Hepatocyte (in vitro differentiated cells): Measurements from ENCODE around the gene TMEM150B. TPM values are rescaled to one million over a fixed set of nuclear protein-coding genes. Genes with fewer than 3 reads are reported as not detected.

Source experiments
- DNase-seq: peaks from one replicate; pipeline ENCODE4 v3.0.0-alpha.2; 2016; ENCODE audit warnings: low spot score
- H2AFZ ChIP-seq: fragments of 200-600 bp; sonication (generic); 2 replicates; pipeline ENCODE4 v1.6.0; 2016; ENCODE audit warnings: antibody characterized with exemption, mild to moderate bottlenecking
- H3K27ac ChIP-seq: fragments of 200-600 bp; sonication (generic); 2 replicates; pipeline ENCODE4 v1.5.1; 2016; ENCODE audit warnings: mild to moderate bottlenecking
- H3K27me3 ChIP-seq: fragments of 200-600 bp; sonication (generic); 2 replicates; pipeline ENCODE4 v1.6.1; 2016
- H3K36me3 ChIP-seq: fragments of 200-600 bp; sonication (generic); replicated peaks from 2 replicates; pipeline ENCODE4 v1.5.1; 2016; ENCODE audit warnings: low read depth; ENCODE audit not compliant: insufficient read depth
- H3K4me1 ChIP-seq: fragments of 200-600 bp; sonication (generic); 2 replicates; pipeline ENCODE4 v1.5.1; 2016; ENCODE audit warnings: mild to moderate bottlenecking, moderate library complexity; ENCODE audit not compliant: insufficient read depth
- H3K4me2 ChIP-seq: fragments of 200-600 bp; sonication (generic); 2 replicates; pipeline ENCODE4 v1.6.0; 2016
- H3K4me3 ChIP-seq: fragments of 200-600 bp; sonication (generic); 2 replicates; pipeline ENCODE4 v1.5.1; 2016; ENCODE audit warnings: mild to moderate bottlenecking
- H3K79me2 ChIP-seq: fragments of 200-600 bp; sonication (generic); 2 replicates; pipeline ENCODE4 v1.6.0; 2017; ENCODE audit warnings: mild to moderate bottlenecking
- H3K9me2 ChIP-seq: fragments of 200-600 bp; sonication (generic); replicated peaks from 2 replicates; pipeline ENCODE4 v1.6.0; 2017; ENCODE audit warnings: mild to moderate bottlenecking; ENCODE audit not compliant: insufficient read depth
- H3K9me3 ChIP-seq: fragments of 200-600 bp; sonication (generic); 2 replicates; pipeline ENCODE4 v1.5.1; 2016; ENCODE audit warnings: low read depth, mild to moderate bottlenecking
- H4K20me1 ChIP-seq: fragments of 200-600 bp; sonication (generic); 2 replicates; pipeline ENCODE4 v1.6.0; 2016; ENCODE audit warnings: mild to moderate bottlenecking; ENCODE audit not compliant: insufficient read depth, poor library complexity, severe bottlenecking
- EZH2 ChIP-seq: fragments of 200-600 bp; sonication (generic); IDR thresholded peaks from 2 replicates; pipeline ENCODE4 v1.6.1; 2016; ENCODE audit warnings: antibody characterized with exemption, mild to moderate bottlenecking, borderline replicate concordance
- EZH2phosphoT487 ChIP-seq: fragments of 200-600 bp; sonication (generic); IDR thresholded peaks from one replicate; pipeline ENCODE4 v1.6.1; 2018; ENCODE audit warnings: antibody characterized with exemption, mild to moderate bottlenecking, low read depth, moderate library complexity; ENCODE audit not compliant: unreplicated experiment, severe bottlenecking
- WGBS: methylation state at CpG from one replicate; pipeline ENCODE4 v1.1.6; 2016; ENCODE audit warnings: low lambda C conversion rate; ENCODE audit errors: missing lambda C conversion rate; 5-methylcytosine and 5-hydroxymethylcytosine counted together
- polyA plus RNA-seq: library from polyadenylated mRNA; unstranded; fragments of >200 nt; fragmentation: Nextera tagmentation; extraction: Ambion mirVana; gene quantifications from 2 replicates; pipeline ENCODE4 v1.2.1, GENCODE V29; 2016
- total RNA-seq: library from RNA; depleted of rRNA; stranded (reverse); fragments of >200 nt; gene quantifications from 2 replicates; pipeline ENCODE4 v1.2.3, GENCODE V29; 2014
- TF ChIP-seq, protein P1 (sequence below): fragments of 200-600 bp; sonication (generic); IDR thresholded peaks from 2 replicates; pipeline ENCODE4 v1.5.1; 2016; ENCODE audit warnings: antibody characterized with exemption, mild to moderate bottlenecking; ENCODE audit not compliant: poor library complexity

The TMEM150B gene
- total and polyA plus RNA-seq, 2 experiments from 2014 or later: 9.2 to 25.4 TPM

- no peak overlapping the region for H3K4me3 ChIP-seq
- no peak overlapping the region for H3K4me2 ChIP-seq
- no peaks in the 10 kb centered on the region for H3K9me2 ChIP-seq
- no peak overlapping the region for H3K27ac ChIP-seq
- no peaks in the 10 kb centered on the region for H3K9me3 ChIP-seq
- DNase-seq: no peak
- peaks cover 4% of the 10 kb centered on the region for H3K4me1 ChIP-seq
- TF ChIP-seq EZH2phosphoT487 (no peak), EZH2 (no peak)
- TF ChIP-seq, protein P1, sequence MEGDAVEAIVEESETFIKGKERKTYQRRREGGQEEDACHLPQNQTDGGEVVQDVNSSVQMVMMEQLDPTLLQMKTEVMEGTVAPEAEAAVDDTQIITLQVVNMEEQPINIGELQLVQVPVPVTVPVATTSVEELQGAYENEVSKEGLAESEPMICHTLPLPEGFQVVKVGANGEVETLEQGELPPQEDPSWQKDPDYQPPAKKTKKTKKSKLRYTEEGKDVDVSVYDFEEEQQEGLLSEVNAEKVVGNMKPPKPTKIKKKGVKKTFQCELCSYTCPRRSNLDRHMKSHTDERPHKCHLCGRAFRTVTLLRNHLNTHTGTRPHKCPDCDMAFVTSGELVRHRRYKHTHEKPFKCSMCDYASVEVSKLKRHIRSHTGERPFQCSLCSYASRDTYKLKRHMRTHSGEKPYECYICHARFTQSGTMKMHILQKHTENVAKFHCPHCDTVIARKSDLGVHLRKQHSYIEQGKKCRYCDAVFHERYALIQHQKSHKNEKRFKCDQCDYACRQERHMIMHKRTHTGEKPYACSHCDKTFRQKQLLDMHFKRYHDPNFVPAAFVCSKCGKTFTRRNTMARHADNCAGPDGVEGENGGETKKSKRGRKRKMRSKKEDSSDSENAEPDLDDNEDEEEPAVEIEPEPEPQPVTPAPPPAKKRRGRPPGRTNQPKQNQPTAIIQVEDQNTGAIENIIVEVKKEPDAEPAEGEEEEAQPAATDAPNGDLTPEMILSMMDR: no peak
- H3K36me3 ChIP-seq: no peaks in the 10 kb centered on the region
- H3K27me3 ChIP-seq: no peaks in the 10 kb centered on the region
- no peaks in the 10 kb centered on the region for H4K20me1 ChIP-seq
- no peak overlapping the region for H2AFZ ChIP-seq
- H3K79me2 ChIP-seq: peaks cover 9% of the 10 kb centered on the region
- 98% methylated on average over 27 of the region's 36 CpGs for WGBS
Measured at GRCh38 chr19:55273978-55274707, 51.0 kb downstream of the TMEM150B start.

GRCh38 chr19:55272142-55272541 is 53.0 kb downstream of the TMEM150B start:
- Histone ChIP-seq H2AFZ (no peak overlapping the region), H3K4me1 (no peaks in the 10 kb centered on the region), H3K9me3 (no peaks in the 10 kb centered on the region), H3K79me2 (no peaks in the 10 kb centered on the region), H3K4me3 (no peak overlapping the region), H4K20me1 (no peaks in the 10 kb centered on the region), H3K27ac (no peak overlapping the region), H3K9me2 (no peaks in the 10 kb centered on the region), H3K36me3 (no peaks in the 10 kb centered on the region), H3K4me2 (no peak overlapping the region), H3K27me3 (no peaks in the 10 kb centered on the region)
- DNase-seq: no peak
- WGBS: 95% methylated on average over 18 of the region's 18 CpGs
- TF ChIP-seq EZH2 (no peak), EZH2phosphoT487 (no peak)
- TF ChIP-seq, protein P1: no peak

GRCh38 chr19:55270172-55270942 is 54.8 kb downstream of the TMEM150B start:
- H3K4me2 ChIP-seq: no peak overlapping the region
- no peaks in the 10 kb centered on the region for H3K9me3 ChIP-seq
- no peak overlapping the region for H3K27ac ChIP-seq
- H4K20me1 ChIP-seq: no peaks in the 10 kb centered on the region
- H3K36me3 ChIP-seq: no peaks in the 10 kb centered on the region
- no peak overlapping the region for H2AFZ ChIP-seq
- no peaks in the 10 kb centered on the region for H3K9me2 ChIP-seq
- no peaks in the 10 kb centered on the region for H3K27me3 ChIP-seq
- H3K4me3 ChIP-seq: no peak overlapping the region
- H3K79me2 ChIP-seq: no peaks in the 10 kb centered on the region
- TF ChIP-seq EZH2 (no peak), EZH2phosphoT487 (no peak)
- TF ChIP-seq, protein P1: no peak
- DNase-seq: no peak
- WGBS: 94% methylated on average over 23 of the region's 25 CpGs
- H3K4me1 ChIP-seq: no peaks in the 10 kb centered on the region
